Mucosa of descending colon (tissue), 3 donors: ENCODE results near the gene MON2. TPM values are rescaled to one million over a fixed set of nuclear protein-coding genes. Genes with fewer than 3 reads are reported as not detected.

Experiments used
- ATAC-seq: fragments of 200-7000 bp; cut with Tn5 transposase; one replicate; pipeline ENCODE4 v1.9.1; 2020; ENCODE audit warnings: mild to moderate bottlenecking, moderate library complexity
- DNase-seq, 3 donors: peaks; one replicate each; pipeline ENCODE4 v3.0.0-alpha.2; 2020
- H3K36me3 ChIP-seq: fragments of 200-600 bp; one replicate; pipeline ENCODE4 v1.8.0; 2021; ENCODE audit warnings: low read depth, mild to moderate bottlenecking
- H3K4me1 ChIP-seq: fragments of 200-600 bp; one replicate; pipeline ENCODE4 v1.8.0; 2021; ENCODE audit warnings: low read depth, mild to moderate bottlenecking
- H3K4me3 ChIP-seq: fragments of 200-600 bp; one replicate; pipeline ENCODE4 v1.8.0; 2021; ENCODE audit warnings: mild to moderate bottlenecking
- H3K9me3 ChIP-seq: fragments of 200-600 bp; one replicate; pipeline ENCODE4 v1.8.0; 2021; ENCODE audit warnings: mild to moderate bottlenecking
- intact Hi-C, 2 donors: fragments of 100-400 bp; cut with DNase I in 1 of 2; cut with micrococcal nuclease in 1 of 2; formaldehyde crosslinking; loops; one replicate each; pipeline versions ENCODE4 v1.11.0 to v1.11.1; 2022; cut with DNase I, micrococcal nuclease
- total RNA-seq, 3 donors: library from RNA; stranded (reverse); fragmentation: NEBNext Ultra II Directional in 2 of 3; extraction: Animal tissue kit (Norgen Biotek cat#: 25700) in 2 of 3; gene quantifications; one replicate each; pipeline versions ENCODE4 v1.2.1 to v1.2.4, GENCODE V29; 2021 to 2023
- TF ChIP-seq, protein P1 (sequence below): fragments of 200-600 bp; IDR thresholded peaks from one replicate; pipeline ENCODE4 v1.8.0; 2022; ENCODE audit warnings: antibody characterized with exemption, mild to moderate bottlenecking
- donor health status: DM: no; HTN: no; CAD: no; lungs with moderate emphysema.
- donor health status: DM: no; HTN: no; CAD: no.
- donor health status: DM: no; HTN: yes; CAD: no.

Gene MON2
- total RNA-seq, 3 donors from 2014 or later, result 54.3 to 77.8 (median 55.4) TPM

DNA sequence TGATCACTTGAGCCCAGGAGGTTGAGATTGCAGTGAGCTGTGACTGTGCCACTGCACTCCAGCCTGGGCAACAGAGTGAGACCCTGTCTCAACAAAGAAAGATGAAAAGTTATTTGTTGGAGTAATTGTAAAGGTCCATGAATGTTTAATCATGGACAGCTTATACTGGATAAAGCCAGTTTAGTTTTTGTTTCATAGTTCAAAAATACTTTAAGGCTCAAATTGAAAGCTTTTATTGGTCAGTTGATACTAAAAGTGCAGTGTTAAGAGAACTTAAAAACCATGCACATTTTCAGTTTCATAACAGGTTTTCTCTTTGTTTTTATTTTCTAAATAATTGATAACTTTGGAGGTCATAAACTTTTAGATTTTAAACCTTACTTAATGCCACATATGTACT lies 108.4 kb downstream of the MON2 start:
- TF ChIP-seq, protein P1, sequence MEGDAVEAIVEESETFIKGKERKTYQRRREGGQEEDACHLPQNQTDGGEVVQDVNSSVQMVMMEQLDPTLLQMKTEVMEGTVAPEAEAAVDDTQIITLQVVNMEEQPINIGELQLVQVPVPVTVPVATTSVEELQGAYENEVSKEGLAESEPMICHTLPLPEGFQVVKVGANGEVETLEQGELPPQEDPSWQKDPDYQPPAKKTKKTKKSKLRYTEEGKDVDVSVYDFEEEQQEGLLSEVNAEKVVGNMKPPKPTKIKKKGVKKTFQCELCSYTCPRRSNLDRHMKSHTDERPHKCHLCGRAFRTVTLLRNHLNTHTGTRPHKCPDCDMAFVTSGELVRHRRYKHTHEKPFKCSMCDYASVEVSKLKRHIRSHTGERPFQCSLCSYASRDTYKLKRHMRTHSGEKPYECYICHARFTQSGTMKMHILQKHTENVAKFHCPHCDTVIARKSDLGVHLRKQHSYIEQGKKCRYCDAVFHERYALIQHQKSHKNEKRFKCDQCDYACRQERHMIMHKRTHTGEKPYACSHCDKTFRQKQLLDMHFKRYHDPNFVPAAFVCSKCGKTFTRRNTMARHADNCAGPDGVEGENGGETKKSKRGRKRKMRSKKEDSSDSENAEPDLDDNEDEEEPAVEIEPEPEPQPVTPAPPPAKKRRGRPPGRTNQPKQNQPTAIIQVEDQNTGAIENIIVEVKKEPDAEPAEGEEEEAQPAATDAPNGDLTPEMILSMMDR, result no peak
- intact Hi-C loops, result no loop called here
- DNase-seq, result no peak
- Histone ChIP-seq H3K4me3 (no peak overlapping the region), H3K9me3 (no peaks in the 10 kb centered on the region), H3K4me1 (no peaks in the 10 kb centered on the region), H3K36me3 (no peaks in the 10 kb centered on the region)
- ATAC-seq, result no peak

DNA sequence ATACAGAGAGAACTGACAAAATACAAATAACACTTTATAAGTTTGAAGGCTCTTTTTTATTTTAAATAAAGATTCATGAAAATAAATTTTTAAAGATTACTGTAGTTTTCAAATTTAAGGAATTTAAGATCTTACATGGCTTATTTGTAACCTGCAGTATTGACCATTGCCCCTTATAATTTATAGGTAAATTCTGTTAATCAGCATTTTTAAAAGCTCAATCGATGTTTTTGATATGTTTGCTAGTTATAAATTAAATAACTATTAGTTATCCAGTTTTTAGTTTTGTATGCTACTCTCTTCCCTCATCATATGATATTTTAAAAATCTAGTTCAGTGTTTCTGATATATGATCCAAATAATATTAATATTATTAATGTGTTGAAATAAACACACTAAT lies 109.9 kb downstream of the MON2 start:
- ATAC-seq (no peak), DNase-seq (no peak)
- intact Hi-C loops, result no loop called here
- Histone ChIP-seq H3K4me3 (no peak overlapping the region), H3K36me3 (no peaks in the 10 kb centered on the region), H3K9me3 (no peaks in the 10 kb centered on the region), H3K4me1 (no peaks in the 10 kb centered on the region)
- TF ChIP-seq, protein P1, result no peak

DNA sequence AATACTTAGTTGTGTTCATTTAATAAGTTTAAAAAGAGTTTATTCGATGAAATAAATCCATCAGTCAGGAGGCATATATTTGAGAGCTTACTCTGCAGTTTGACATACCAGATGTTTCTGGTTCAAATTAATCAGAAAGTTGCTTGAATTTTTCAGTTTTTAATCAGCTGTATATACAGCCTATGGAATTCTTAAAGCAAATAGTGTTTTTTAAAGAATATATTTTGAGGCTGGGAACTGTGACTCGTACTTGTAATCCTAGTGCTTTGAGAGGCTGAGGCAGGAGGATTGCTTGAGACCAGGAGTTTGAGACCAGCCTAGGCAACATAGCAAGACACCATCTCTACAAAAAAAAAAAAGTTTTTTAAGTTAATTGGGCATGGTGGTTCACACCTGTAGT lies 112.1 kb downstream of the MON2 start:
- ATAC-seq, result no peak
- H3K4me3 ChIP-seq, result no peak overlapping the region
- H3K9me3 ChIP-seq, result no peaks in the 10 kb centered on the region
- no peaks in the 10 kb centered on the region for H3K4me1 ChIP-seq
- H3K36me3 ChIP-seq, result no peaks in the 10 kb centered on the region
- no peak for DNase-seq
- TF ChIP-seq, protein P1, result no peak
- intact Hi-C loops, result no loop called here

DNA sequence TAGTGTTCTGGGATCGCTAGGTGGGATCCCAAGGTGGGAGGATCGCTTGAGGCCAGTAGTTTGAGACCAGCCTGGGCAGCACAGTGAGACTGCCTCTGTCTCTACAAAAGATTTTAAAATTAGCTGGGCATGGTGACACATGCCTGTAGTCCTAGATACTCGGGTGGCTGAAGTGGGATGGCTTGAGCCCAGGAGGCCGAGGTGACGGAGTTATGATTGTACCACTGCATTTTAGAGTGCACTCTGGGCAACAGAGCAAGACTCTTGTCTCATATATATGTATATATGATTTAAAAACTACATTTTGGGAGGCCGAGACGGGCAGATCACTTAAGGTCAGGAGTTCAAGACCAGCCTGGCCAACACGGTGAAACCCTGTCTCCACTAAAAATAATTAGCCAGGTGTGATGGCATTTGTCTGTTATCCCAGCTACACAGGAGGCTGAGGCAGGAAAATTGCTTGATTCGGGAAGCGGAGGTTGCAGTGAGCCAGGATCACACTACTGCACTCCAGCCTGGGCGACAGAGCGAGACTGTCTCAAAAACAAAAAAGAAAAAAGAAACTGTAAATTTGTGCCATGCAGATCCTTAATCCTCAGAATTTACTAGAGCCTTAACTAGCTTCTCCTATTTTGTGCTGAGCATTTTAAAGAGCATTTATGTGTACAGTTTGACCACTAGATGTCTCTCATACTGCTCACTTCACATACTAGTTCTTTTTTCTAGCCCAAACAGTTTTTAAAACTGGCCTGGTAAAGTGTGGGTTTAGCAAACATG lies 114.8 kb downstream of the MON2 start:
- intact Hi-C loops, result loop anchor here (5.0 to 10.0 kb wide), 2 partner anchors 213 to 216 kb away; no protein-coding TSS in a partner anchor
- Histone ChIP-seq H3K36me3 (no peaks in the 10 kb centered on the region), H3K4me1 (no peaks in the 10 kb centered on the region), H3K4me3 (no peak overlapping the region), H3K9me3 (no peaks in the 10 kb centered on the region)
- ATAC-seq, result peak; percentile 67
- TF ChIP-seq, protein P1, result no peak
- no peak for DNase-seq

DNA sequence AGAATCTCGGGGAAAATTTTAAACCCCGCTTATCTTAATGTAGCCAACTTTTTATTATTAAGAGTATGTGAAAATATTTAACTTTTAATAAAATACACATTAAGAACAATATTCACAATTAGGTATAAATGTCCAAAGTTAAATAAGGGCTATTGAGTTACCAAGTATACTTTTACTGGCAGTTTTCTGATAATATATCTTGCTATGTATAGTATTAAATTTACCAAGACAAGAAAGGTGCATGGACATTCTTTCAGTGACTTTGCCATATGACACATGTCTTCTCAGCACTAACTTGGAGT lies 115.4 kb downstream of the MON2 start:
- Histone ChIP-seq H3K36me3 (no peaks in the 10 kb centered on the region), H3K4me3 (no peak overlapping the region), H3K4me1 (no peaks in the 10 kb centered on the region), H3K9me3 (no peaks in the 10 kb centered on the region)
- intact Hi-C loops, result loop anchor here (5.0 to 10.0 kb wide), 2 partner anchors 213 to 215 kb away; no protein-coding TSS in a partner anchor
- DNase-seq (no peak), ATAC-seq (no peak)
- TF ChIP-seq, protein P1, result no peak
